ENCODE measurements around the gene GABPB2.

Gene GABPB2

DNA sequence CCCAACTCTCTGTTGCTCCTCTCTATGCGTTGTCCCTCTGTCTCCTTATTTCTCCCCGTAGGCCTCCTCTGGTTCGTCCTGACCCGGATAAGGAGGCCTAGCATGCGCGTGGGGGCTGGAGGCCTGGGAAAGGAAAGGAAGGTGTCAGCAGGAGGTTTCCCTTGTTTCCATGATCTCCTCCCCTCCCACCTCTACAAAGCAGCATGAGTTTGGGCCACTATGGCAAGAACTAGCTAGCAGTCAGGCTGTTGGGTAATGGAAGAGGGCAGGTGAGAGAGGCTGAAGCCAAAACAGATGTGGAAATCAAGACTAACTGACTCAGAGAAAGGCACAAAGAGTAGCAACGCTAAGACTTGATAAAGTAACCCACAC is 76.6 kb downstream of the GABPB2 start:
- no peak overlapping the region for H3K27ac ChIP-seq (ENCODE audit: low read depth, low read length)
- no peaks in the 10 kb centered on the region for H4K20me1 ChIP-seq (ENCODE audit: low read depth, low read length)
- peak overlapping the region; percentile 81 for H3K4me3 ChIP-seq (ENCODE audit: insufficient read depth, low read length, poor library complexity, severe bottlenecking)
- no peaks in the 10 kb centered on the region for H3F3A ChIP-seq (ENCODE audit: insufficient read depth)
- peak overlapping the region; percentile 95 for H2AFZ ChIP-seq (ENCODE audit: low read depth, low read length, severe bottlenecking)
- H3K9me2 ChIP-seq (replicated peaks; ENCODE audit: insufficient read depth, low read length) = no peaks in the 10 kb centered on the region
- TF ChIP-seq, protein P1, sequence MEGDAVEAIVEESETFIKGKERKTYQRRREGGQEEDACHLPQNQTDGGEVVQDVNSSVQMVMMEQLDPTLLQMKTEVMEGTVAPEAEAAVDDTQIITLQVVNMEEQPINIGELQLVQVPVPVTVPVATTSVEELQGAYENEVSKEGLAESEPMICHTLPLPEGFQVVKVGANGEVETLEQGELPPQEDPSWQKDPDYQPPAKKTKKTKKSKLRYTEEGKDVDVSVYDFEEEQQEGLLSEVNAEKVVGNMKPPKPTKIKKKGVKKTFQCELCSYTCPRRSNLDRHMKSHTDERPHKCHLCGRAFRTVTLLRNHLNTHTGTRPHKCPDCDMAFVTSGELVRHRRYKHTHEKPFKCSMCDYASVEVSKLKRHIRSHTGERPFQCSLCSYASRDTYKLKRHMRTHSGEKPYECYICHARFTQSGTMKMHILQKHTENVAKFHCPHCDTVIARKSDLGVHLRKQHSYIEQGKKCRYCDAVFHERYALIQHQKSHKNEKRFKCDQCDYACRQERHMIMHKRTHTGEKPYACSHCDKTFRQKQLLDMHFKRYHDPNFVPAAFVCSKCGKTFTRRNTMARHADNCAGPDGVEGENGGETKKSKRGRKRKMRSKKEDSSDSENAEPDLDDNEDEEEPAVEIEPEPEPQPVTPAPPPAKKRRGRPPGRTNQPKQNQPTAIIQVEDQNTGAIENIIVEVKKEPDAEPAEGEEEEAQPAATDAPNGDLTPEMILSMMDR (IDR thresholded peaks at IDR 0.05; ENCODE audit: insufficient read depth, low read length, poor library complexity, severe bottlenecking) = no peak
- TF ChIP-seq EZH2phosphoT487 (conservative IDR thresholded peaks at IDR 0.05; ENCODE audit: low read length) = no peak
- H3K9me3 ChIP-seq (ENCODE audit: insufficient read depth, low read length) = no peaks in the 10 kb centered on the region
- no peaks in the 10 kb centered on the region for H3K36me3 ChIP-seq (ENCODE audit: low read length)
- H3K27me3 ChIP-seq (ENCODE audit: low read length) = no peaks in the 10 kb centered on the region
- H3K79me2 ChIP-seq (ENCODE audit: insufficient read depth, low read length) = no peaks in the 10 kb centered on the region
- H3K9ac ChIP-seq (ENCODE audit: low read length) = peak overlapping the region; percentile 41
- peak overlapping the region; percentile 90 for H3K4me2 ChIP-seq (ENCODE audit: low read depth, low read length, poor library complexity, severe bottlenecking)

DNA sequence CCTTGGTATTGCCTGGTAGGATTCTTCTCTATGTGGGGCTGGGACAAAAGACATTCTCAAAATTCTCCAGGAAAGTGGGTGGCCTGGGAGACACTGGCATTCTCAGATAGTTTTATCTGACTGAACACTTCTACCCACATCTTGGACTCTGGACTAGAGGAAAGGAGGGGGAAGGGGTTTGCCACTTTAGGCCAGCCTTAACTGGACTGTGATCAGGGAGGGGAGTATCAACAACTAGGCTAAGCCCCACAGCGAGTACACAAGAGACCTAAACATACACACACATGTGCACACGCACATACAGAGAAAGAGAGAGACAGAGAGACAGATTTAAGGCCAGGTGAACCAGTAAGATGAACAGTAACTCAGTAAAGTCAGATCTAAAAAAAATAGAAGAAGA is 77.1 kb downstream of the GABPB2 start:
- TF ChIP-seq EZH2phosphoT487 (conservative IDR thresholded peaks at IDR 0.05; ENCODE audit: low read length) = no peak
- TF ChIP-seq, protein P1 (IDR thresholded peaks at IDR 0.05; ENCODE audit: insufficient read depth, low read length, poor library complexity, severe bottlenecking) = no peak
- no peaks in the 10 kb centered on the region for H3K27me3 ChIP-seq (ENCODE audit: low read length)
- H3K4me2 ChIP-seq (ENCODE audit: low read depth, low read length, poor library complexity, severe bottlenecking) = no peak overlapping the region
- no peaks in the 10 kb centered on the region for H3F3A ChIP-seq (ENCODE audit: insufficient read depth)
- no peaks in the 10 kb centered on the region for H3K9me2 ChIP-seq (replicated peaks; ENCODE audit: insufficient read depth, low read length)
- no peak overlapping the region for H3K4me3 ChIP-seq (ENCODE audit: insufficient read depth, low read length, poor library complexity, severe bottlenecking)
- no peaks in the 10 kb centered on the region for H3K36me3 ChIP-seq (ENCODE audit: low read length)
- H2AFZ ChIP-seq (ENCODE audit: low read depth, low read length, severe bottlenecking) = no peak overlapping the region
- no peaks in the 10 kb centered on the region for H3K9me3 ChIP-seq (ENCODE audit: insufficient read depth, low read length)
- H3K79me2 ChIP-seq (ENCODE audit: insufficient read depth, low read length) = no peaks in the 10 kb centered on the region
- no peak overlapping the region for H3K27ac ChIP-seq (ENCODE audit: low read depth, low read length)
- no peaks in the 10 kb centered on the region for H4K20me1 ChIP-seq (ENCODE audit: low read depth, low read length)
- H3K9ac ChIP-seq (ENCODE audit: low read length) = no peak overlapping the region

DNA sequence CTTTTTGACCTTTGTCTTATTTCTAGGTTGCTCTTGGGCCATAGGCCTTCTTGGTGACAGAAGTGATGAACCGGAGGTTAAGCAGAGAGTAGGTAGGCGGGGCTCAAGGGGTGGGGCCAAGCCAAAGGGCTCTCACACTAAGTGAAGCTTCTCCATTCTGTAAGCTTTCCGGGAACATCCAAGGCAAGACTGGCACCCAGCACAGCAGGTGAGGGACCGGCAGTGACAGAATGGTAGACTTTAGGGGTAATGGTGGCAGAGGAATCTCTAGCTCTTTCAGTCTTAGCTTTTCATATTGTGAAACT is 85.9 kb downstream of the GABPB2 start, which contains the start of gene TNFAIP8L2:
Gene TNFAIP8L2 (plus strand): TSS at position 135 of the 305 bp plus-strand sequence. CDS start 2,049 bp downstream, outside the sequence.
- H3K27ac ChIP-seq (ENCODE audit: low read depth, low read length) = no peak within 1 kb of the TSS
- no peaks in the 10 kb centered on the region for H3K9me2 ChIP-seq (replicated peaks; ENCODE audit: insufficient read depth, low read length)
- no peak within 1 kb of the TSS for H3K4me3 ChIP-seq (ENCODE audit: insufficient read depth, low read length, poor library complexity, severe bottlenecking)
- no peaks in the 10 kb centered on the region for H3K36me3 ChIP-seq (ENCODE audit: low read length)
- no peaks in the 10 kb centered on the region for H3K79me2 ChIP-seq (ENCODE audit: insufficient read depth, low read length)
- peak within 1 kb of the TSS; percentile 19; the same call in 1 of the 2 replicates for H3K9ac ChIP-seq (ENCODE audit: low read length)
- H2AFZ ChIP-seq (ENCODE audit: low read depth, low read length, severe bottlenecking) = peak within 1 kb of the TSS; percentile 6
- no peaks in the 10 kb centered on the region for H3F3A ChIP-seq (ENCODE audit: insufficient read depth)
- TF ChIP-seq, protein P1 (IDR thresholded peaks at IDR 0.05; ENCODE audit: insufficient read depth, low read length, poor library complexity, severe bottlenecking) = no peak
- no peak for TF ChIP-seq EZH2phosphoT487 (conservative IDR thresholded peaks at IDR 0.05; ENCODE audit: low read length)
- no peaks in the 10 kb centered on the region for H3K9me3 ChIP-seq (ENCODE audit: insufficient read depth, low read length)
- H3K27me3 ChIP-seq (ENCODE audit: low read length) = no peaks in the 10 kb centered on the region
- no peaks in the 10 kb centered on the region for H4K20me1 ChIP-seq (ENCODE audit: low read depth, low read length)
- H3K4me2 ChIP-seq (ENCODE audit: low read depth, low read length, poor library complexity, severe bottlenecking) = peak within 1 kb of the TSS; percentile 45
